ENCODE data around the gene PGD. TPM values are rescaled to one million over a fixed set of nuclear protein-coding genes. Genes with fewer than 3 reads are reported as not detected.
"Not testable (repeated sequence)": the region's sequence is repeated elsewhere in the genome, so short reads cannot be mapped to it uniquely, and the experiment has no call there.

Gene PGD
- total RNA-seq, 1 experiment from 2014 or later, result 78.7 TPM

DNA sequence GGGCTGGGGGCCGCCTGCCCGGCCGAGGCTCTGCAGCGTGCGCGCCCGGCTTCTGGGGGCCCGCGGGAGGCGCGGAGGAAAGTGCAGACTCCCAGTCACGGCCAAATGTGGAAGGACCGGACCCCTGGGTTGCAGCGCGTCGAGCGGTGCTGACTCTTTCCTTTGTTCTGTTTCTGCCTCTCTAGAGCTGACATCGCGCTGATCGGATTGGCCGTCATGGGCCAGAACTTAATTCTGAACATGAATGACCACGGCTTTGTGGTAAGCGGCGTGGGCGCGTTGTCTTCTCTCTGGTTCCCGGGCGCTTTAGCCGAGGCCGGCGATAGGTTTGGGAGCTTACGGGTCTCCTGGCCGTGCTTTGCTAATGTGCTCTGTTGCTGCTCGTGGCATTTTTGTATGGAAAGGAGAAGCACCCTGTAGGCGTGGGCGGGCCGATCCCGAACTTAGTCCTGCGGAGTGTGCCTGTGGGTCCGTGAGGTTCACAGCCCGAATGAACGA lies 629 bp downstream of the PGD start:
- DNase-seq (ENCODE audit: low read depth), result no peak

DNA sequence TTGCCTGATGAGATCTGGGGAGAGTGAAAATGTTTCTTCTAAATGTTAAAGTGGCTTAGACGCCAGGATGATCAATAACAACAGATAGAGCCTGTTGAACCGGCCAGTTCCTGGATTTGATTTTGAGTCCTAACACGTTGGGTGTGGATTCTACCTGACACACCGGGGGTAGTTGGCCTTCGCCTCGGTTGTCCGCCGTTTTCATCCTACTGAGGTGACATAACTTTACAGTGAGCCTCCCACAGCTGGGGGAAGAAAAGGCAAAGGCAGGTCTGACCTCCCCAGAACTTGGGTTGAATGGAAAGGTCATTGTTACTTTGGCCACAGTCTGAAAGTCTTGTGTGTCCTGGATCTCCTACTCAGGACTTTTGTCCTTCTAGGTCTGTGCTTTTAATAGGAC lies 1.1 kb downstream of the PGD start:
- DNase-seq (ENCODE audit: low read depth), result no peak

GRCh38 chr1:10401281-10401680 lies 2.4 kb downstream of the PGD start:
- DNase-seq (ENCODE audit: low read depth), result no peak

DNA sequence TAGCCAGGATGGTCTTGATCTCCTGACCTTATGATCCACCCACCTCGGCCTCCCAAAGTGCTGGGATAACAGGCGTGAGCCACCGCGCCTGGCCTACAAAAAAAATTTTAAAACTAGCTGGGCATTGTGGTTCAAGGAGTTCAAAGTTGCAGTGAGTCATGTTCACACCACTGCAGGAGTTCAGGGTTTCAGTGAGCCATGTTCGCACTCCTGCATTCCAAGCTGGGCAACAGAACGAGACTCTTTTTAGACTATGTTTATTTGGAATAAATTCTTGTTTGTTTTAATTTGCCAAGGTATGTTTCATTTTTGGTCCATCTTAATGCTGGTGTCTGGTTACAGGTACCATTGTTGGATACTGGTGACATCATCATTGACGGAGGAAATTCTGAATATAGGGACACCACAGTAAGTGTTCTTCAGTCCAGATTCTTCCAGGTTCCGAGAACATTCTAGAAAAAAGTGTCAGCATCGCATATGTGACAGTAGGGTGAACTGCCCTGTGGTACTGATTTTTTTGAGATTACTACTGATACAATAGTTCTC lies 3.9 kb downstream of the PGD start:
- peak; percentile 26 for DNase-seq (ENCODE audit: low read depth)

- DNase-seq (ENCODE audit: low read depth), result no peak
Observed at GRCh38 chr1:10407201-10407600, 8.3 kb downstream of the PGD start.

DNA sequence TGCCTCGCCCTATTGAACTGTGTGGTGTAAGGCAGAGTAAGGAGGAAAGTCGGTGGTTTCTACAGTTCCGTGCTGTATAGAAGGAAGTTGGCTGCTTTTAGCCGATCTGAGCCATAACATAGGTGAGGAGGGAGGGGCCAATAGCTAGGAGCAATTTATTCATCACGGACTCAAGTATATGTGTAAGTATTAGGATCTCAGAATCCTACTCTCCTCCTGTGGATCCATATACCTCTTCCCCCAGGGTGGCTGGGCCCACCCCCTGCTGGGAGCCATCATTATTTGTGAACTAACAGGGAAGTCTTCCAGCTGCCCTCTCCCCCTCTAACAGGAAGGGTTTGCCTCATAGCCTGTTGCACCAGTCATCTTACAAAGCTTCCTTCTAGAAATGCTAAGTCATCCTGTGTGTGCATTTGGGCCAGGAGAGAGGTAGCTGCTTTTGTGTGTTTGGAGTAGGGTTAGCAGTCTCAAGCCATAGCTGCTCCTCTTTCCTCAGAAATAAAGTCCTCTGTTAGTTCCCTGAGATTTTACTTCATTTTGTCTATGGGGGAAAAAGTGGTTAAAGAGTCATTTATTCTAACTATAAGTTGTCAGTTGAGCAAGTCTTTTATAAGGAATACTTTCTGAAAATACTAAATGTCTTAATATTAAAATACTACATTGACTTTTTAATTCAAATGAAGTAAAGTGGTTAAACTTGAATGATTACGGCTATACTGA lies 16.5 kb downstream of the PGD start:
- peak; percentile 25 for DNase-seq (ENCODE audit: low read depth)

- not testable (repeated sequence) for DNase-seq (ENCODE audit: low read depth)
Observed at GRCh38 chr1:10415967-10416366, 17.1 kb downstream of the PGD start.

DNA sequence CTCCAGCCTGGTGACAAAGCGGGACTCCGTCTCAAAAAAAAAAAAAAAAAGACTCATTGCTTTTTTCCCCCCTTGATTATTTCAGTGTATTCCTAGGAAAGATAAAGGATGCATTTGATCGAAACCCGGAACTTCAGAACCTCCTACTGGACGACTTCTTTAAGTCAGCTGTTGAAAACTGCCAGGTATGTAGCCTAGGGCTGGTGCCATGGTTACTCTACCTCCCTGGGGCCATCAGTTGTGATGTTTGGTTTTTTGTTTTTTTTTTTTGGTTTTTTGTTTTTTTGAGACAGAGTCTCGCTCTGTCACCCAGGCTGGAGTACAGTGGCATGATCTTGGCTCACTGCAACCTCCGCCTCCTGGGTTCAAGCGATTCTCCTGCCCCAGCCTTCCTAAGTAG lies 19.9 kb downstream of the PGD start:
- DNase-seq (ENCODE audit: low read depth), result not testable (repeated sequence)

DNA sequence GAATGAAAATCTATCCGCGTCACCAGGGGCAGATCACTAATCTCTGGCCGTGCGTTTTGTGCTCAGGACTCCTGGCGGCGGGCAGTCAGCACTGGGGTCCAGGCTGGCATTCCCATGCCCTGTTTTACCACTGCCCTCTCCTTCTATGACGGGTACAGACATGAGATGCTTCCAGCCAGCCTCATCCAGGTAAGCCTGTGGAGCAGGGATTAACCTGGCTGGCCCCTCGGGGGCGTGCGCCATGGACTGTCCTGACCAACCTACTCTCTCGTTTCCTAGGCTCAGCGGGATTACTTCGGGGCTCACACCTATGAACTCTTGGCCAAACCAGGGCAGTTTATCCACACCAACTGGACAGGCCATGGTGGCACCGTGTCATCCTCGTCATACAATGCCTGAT lies 20.5 kb downstream of the PGD start:
- DNase-seq (ENCODE audit: low read depth), result no peak

DNA sequence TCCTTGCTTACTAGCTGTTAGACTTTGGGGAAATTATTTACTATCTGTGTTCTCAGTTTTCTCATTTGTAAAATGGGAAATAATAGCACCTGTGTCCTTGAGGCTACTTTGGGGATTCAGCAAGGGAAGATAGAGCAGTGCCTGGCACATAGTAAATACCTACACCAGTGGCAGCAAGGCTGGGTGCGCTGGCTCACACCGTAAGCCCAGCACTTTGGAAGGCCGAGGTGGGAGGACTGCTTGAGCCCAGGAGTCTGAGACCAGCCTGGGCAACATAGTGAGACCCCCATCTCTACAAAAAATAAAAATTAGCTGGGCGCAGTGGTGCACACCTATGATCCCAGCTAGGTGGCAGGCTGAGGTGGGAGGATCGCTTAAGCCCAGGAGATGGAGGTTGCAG lies 22.8 kb downstream of the PGD start:
- no peak for DNase-seq (ENCODE audit: low read depth)

DNA sequence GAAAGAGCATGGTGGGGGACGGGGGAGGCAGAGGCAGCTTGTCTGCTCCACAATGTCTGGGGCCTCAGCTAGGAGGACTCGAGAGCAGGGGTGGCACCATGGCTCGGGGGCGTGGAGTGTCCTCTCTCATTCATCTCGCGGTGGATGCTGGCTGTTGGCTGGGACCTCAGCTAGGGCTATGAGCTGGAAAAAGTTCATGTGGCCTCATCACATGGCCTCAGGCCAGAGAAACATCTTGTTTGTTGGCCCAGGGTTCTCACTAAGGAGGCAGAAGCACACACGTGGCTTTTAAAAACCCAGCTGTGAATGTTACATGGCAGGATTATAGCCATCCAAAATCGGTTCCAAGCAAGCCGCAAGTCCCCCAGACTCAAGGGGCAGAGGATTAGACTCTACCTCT lies 25.2 kb downstream of the PGD start:
- DNase-seq (ENCODE audit: low read depth), result no peak

GRCh38 chr1:10424651-10425050 lies 25.8 kb downstream of the PGD start:
- DNase-seq (ENCODE audit: low read depth), result no peak

- not testable (repeated sequence) for DNase-seq (ENCODE audit: low read depth)
Observed at GRCh38 chr1:10425826-10426534, 27.1 kb downstream of the PGD start.

GRCh38 chr1:10426535-10426848 lies 27.6 kb downstream of the PGD start:
- not testable (repeated sequence) for DNase-seq (ENCODE audit: low read depth)

DNA sequence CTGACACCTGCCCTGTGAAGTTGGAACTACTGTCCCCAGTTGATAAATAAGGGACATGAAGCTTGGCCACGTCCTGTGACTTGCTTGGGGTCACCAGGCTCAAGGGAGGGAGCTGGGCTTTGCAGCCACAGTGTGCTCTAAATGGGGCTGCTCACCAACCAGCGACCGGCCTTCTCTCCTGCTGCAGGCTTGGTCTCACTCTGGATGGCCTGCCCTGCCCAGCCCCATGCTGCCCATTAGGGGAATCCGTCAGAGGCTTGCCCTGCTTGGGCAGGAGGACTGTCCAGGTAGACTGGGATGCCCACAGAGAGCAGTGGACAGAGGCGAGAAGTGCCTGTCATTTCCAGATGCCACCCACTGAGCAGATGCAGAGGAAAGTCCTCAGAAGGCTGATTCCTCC lies 30.1 kb downstream of the PGD start:
- DNase-seq (ENCODE audit: low read depth), result no peak

DNA sequence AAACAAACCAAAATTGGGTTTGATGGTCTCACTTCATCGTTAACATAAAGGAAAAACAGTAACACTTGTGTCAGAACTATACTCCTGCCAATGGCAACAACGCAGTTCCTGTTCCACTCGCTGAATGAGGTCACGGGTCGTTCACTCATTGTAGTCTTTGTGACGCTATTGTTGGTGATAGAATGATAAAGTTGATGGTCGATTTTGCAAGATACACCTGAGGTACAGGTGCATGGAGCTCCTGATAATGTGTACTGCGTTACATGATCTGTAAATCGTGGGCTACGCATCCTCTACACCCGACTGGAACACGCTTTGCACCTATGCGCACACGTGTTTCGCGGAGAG lies 31.0 kb downstream of the PGD start:
- peak; percentile 11 for DNase-seq (ENCODE audit: low read depth)

- peak; percentile 92 for DNase-seq (ENCODE audit: low read depth)
Observed at GRCh38 chr1:10430216-10431069, 31.6 kb downstream of the PGD start, which contains the start of gene CENPS. Gene CENPS, plus strand, starts transcription at chr1:10430433. Its CDS starts 85 bp downstream, at chr1:10430518.

GRCh38 chr1:10431070-10431730 lies 32.3 kb downstream of the PGD start:
- peak; percentile 35 for DNase-seq (ENCODE audit: low read depth)

DNA sequence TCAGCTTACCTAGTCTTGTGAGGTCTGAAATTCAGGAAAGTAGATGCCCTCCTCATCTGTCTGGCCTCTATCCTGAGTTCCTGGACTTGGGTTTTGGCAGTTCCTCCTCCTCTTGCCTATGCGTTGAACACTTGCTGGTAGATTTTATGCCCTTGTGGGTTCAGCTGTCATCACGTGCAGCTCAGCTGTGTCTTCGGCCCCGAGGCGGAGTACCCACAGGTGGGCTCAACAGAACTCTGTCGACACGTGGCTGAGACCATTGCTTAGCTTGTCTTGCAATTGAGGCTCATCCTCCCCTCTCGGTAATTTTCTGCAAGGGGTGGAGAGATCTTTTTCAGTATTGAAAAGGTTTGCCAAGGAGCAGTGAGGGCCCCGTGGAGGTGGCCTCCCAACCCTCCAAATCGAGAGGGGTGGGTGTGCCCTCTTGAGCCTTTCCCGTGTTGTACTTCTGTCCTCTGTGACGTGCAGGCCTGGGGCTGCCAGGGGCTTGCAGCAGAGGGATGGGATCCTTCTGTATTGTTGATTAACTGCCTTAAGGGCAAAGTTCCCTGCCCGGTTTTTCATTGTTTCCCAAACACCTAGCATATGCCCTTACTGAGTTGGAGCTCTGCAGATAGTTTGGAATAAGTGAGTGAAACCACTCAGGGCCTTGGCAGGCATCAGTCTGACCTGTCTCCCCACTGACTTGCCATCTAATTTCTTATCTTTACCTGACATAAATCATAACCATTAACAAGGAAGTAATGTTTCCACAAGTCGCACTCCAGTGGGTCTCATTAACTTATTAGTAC lies 34.2 kb downstream of the PGD start:
- DNase-seq (ENCODE audit: low read depth), result no peak

- DNase-seq (ENCODE audit: low read depth), result no peak
Observed at GRCh38 chr1:10433790-10434189, 34.9 kb downstream of the PGD start.

DNA sequence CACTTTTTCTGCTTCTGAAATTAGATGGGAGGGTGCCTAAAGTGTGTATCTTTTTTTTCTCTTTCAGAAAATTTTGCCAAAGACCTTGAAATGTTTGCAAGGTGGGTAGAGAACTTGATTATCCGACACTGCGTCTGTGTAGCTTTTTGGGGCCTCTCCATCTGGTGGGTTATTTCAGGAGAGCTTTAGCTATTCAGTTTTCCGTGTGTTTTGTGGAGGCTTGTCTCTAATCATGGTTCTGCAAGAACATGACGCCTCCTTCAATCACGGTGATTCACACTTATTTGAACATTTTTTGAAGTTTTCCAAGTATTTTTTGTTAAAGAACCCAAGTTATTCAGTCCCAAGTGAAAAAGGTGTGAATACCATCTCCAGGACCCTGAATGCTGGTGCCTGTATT lies 35.7 kb downstream of the PGD start:
- no peak for DNase-seq (ENCODE audit: low read depth)

Measured in Daoy (cell line).